ENCODE results near the gene DHRS1.

The DHRS1 gene

DNA sequence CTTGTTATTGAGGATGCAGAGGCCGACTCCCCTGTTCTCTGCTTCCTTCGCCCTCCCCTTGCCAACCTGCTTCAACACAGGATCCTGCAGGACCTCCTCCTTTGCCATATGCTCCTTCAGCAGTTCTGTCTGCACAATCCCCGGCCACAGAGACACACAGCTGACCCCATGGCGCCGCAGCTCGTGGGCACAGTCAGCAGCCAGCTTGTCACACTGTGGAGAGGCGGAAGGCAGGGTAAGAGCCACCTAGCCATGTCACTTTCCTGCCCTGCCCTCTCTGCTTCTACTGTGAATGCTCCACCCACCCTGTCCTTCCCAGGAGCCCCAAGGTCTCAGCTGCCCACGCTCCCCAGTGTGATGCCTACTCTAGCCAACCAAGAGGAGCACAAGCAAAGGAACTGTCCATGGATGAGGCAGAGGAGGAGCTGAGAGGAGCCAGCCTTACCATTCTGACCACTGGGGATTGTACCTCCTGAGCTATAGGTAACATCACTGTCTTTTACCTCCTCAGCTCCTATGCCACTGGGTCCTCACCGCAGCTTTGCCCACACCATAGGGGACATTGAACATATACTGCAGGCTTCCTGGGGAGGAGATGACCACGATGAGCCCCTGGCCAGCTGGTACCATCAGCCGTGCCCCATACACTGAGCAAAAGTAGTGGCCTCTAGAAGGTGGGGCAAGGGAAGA lies 7.3 kb downstream of the DHRS1 start:
- no peak overlapping the region for H3K4me2 ChIP-seq (ENCODE audit: low read length)
- H4K20me1 ChIP-seq (ENCODE audit: insufficient read depth, low read length), result peaks cover 24% of the 10 kb centered on the region
- H2AFZ ChIP-seq (ENCODE audit: low read depth, low read length), result no peak overlapping the region
- H3K9me3 ChIP-seq (ENCODE audit: insufficient read depth, low read length), result no peaks in the 10 kb centered on the region
- H3K27me3 ChIP-seq (ENCODE audit: low read depth, low read length), result peaks cover 11% of the 10 kb centered on the region
- H3K36me3 ChIP-seq (replicated peaks; ENCODE audit: low read depth, low read length), result peaks cover 21% of the 10 kb centered on the region
- H3K4me3 ChIP-seq (ENCODE audit: low read length), result no peak overlapping the region
- no peak overlapping the region for H3K9ac ChIP-seq (ENCODE audit: low read length)
- no peak overlapping the region for H3K27ac ChIP-seq (ENCODE audit: low read length)
- H3K79me2 ChIP-seq (ENCODE audit: low read length), result no peaks in the 10 kb centered on the region
- TF ChIP-seq, protein P1, sequence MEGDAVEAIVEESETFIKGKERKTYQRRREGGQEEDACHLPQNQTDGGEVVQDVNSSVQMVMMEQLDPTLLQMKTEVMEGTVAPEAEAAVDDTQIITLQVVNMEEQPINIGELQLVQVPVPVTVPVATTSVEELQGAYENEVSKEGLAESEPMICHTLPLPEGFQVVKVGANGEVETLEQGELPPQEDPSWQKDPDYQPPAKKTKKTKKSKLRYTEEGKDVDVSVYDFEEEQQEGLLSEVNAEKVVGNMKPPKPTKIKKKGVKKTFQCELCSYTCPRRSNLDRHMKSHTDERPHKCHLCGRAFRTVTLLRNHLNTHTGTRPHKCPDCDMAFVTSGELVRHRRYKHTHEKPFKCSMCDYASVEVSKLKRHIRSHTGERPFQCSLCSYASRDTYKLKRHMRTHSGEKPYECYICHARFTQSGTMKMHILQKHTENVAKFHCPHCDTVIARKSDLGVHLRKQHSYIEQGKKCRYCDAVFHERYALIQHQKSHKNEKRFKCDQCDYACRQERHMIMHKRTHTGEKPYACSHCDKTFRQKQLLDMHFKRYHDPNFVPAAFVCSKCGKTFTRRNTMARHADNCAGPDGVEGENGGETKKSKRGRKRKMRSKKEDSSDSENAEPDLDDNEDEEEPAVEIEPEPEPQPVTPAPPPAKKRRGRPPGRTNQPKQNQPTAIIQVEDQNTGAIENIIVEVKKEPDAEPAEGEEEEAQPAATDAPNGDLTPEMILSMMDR (IDR thresholded peaks at IDR 0.05; ENCODE audit: low read depth, low read length), result no peak
- TF ChIP-seq EZH2phosphoT487 (IDR thresholded peaks at IDR 0.05; ENCODE audit: low read depth), result no peak
- peaks cover 39% of the 10 kb centered on the region for H3K4me1 ChIP-seq (ENCODE audit: low read length)

DNA sequence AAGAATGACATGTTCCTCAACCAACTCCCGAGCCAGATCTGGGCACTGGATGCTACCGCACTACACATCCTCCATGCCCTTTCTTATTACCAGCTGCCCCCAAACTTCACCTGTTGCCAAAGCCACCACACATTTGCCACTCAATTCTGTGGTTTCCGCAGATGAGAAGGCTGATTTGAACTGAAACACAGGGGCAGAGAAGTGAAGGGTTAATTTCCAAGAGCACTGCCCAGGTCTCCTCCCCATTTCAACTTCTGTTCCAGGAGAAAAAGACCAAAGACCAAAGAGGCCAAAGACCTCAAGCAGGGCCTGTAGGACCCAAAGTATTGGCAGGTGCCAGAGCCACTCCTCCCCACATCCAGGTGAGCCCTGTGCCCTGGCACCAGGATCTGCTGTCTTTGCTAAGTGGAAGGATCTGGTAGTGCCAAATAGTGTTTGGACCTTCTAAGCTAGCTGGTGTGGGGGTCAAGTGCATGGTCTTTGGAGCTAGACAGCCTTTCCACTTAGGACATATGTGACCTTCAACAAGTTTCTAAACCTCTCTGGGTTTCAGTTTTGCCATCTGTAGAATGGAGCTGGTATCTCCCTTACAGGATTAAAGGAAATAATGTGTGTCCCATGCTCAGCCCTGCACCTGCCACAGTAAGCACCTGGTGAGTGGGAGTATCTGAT lies 8.0 kb downstream of the DHRS1 start:
- Histone ChIP-seq H3K4me2 (ENCODE audit: low read length) (peak overlapping the region; percentile 35), H3K4me1 (ENCODE audit: low read length) (peaks cover 33% of the 10 kb centered on the region), H3K9ac (ENCODE audit: low read length) (no peak overlapping the region), H3K27ac (ENCODE audit: low read length) (no peak overlapping the region), H4K20me1 (ENCODE audit: insufficient read depth, low read length) (peaks cover 24% of the 10 kb centered on the region), H3K4me3 (ENCODE audit: low read length) (no peak overlapping the region), H3K36me3 (replicated peaks; ENCODE audit: low read depth, low read length) (peaks cover 21% of the 10 kb centered on the region), H3K27me3 (ENCODE audit: low read depth, low read length) (peaks cover 13% of the 10 kb centered on the region), H2AFZ (ENCODE audit: low read depth, low read length) (no peak overlapping the region), H3K79me2 (ENCODE audit: low read length) (no peaks in the 10 kb centered on the region), H3K9me3 (ENCODE audit: insufficient read depth, low read length) (no peaks in the 10 kb centered on the region)
- TF ChIP-seq, protein P1 (IDR thresholded peaks at IDR 0.05; ENCODE audit: low read depth, low read length), result no peak
- TF ChIP-seq EZH2phosphoT487 (IDR thresholded peaks at IDR 0.05; ENCODE audit: low read depth), result no peak

DNA sequence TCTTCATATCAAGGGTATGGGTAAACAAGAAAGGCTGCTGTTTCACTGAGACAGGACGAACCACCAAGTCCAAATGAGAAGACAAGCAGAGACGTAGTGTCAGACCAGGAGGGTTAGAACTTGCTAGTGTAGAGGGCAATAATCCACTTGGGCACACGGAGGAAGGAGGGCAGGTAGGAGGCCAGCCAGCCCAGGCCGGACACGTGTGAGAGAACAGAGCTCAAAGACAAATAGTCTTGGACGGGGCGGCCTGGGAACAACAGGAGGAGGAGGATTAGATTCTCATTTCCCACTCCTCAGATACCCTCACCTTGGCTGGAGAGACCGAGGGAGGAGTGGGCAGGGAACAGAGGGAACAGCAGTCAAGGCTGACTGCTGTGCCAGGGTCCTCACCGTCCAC lies 8.8 kb downstream of the DHRS1 start:
- H2AFZ ChIP-seq (ENCODE audit: low read depth, low read length), result no peak overlapping the region
- H3K9me3 ChIP-seq (ENCODE audit: insufficient read depth, low read length), result no peaks in the 10 kb centered on the region
- no peaks in the 10 kb centered on the region for H3K79me2 ChIP-seq (ENCODE audit: low read length)
- H3K27ac ChIP-seq (ENCODE audit: low read length), result no peak overlapping the region
- H3K27me3 ChIP-seq (ENCODE audit: low read depth, low read length), result peaks cover 13% of the 10 kb centered on the region
- peaks cover 31% of the 10 kb centered on the region for H3K4me1 ChIP-seq (ENCODE audit: low read length)
- no peak overlapping the region for H3K4me3 ChIP-seq (ENCODE audit: low read length)
- H3K36me3 ChIP-seq (replicated peaks; ENCODE audit: low read depth, low read length), result peaks cover 17% of the 10 kb centered on the region
- peaks cover 24% of the 10 kb centered on the region for H4K20me1 ChIP-seq (ENCODE audit: insufficient read depth, low read length)
- TF ChIP-seq, protein P1 (IDR thresholded peaks at IDR 0.05; ENCODE audit: low read depth, low read length), result no peak
- TF ChIP-seq EZH2phosphoT487 (IDR thresholded peaks at IDR 0.05; ENCODE audit: low read depth), result no peak
- no peak overlapping the region for H3K9ac ChIP-seq (ENCODE audit: low read length)
- no peak overlapping the region for H3K4me2 ChIP-seq (ENCODE audit: low read length)

GRCh38 chr14:24289649-24290280 lies 9.8 kb downstream of the DHRS1 start:
- Histone ChIP-seq H2AFZ (ENCODE audit: low read depth, low read length) (no peak overlapping the region), H4K20me1 (ENCODE audit: insufficient read depth, low read length) (peaks cover 24% of the 10 kb centered on the region), H3K9me3 (ENCODE audit: insufficient read depth, low read length) (no peaks in the 10 kb centered on the region), H3K27me3 (ENCODE audit: low read depth, low read length) (peaks cover 13% of the 10 kb centered on the region), H3K4me2 (ENCODE audit: low read length) (peak overlapping the region; percentile 49), H3K36me3 (replicated peaks; ENCODE audit: low read depth, low read length) (peaks cover 14% of the 10 kb centered on the region), H3K79me2 (ENCODE audit: low read length) (no peaks in the 10 kb centered on the region), H3K27ac (ENCODE audit: low read length) (no peak overlapping the region), H3K4me3 (ENCODE audit: low read length) (no peak overlapping the region), H3K9ac (ENCODE audit: low read length) (no peak overlapping the region), H3K4me1 (ENCODE audit: low read length) (peaks cover 31% of the 10 kb centered on the region)
- no peak for TF ChIP-seq EZH2phosphoT487 (IDR thresholded peaks at IDR 0.05; ENCODE audit: low read depth)
- TF ChIP-seq, protein P1 (IDR thresholded peaks at IDR 0.05; ENCODE audit: low read depth, low read length), result no peak

Data from OCI-LY3 (cell line).